ENCODE data around the gene ENDOV.

ENDOV gene

DNA sequence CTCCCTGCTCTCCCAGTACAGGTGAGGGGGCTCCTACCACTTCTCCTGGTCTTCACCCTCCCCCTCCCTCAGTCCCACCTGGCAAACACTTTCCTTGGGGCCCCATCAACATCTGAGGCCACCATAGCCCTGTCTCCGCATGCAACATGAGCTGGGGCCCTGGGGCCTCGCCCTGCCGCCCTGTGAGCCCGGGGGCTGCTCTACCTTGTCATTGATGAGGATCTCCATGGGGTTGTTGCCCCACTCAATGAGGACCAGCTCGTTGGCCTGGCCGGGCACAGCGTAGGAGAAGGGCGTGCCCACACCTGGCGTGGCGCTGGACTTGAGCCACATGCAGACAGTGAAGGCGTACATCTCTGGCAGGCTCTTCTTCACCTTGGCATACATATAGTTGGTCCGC is 58.0 kb downstream of the ENDOV start:
- DNase-seq = no peak

DNA sequence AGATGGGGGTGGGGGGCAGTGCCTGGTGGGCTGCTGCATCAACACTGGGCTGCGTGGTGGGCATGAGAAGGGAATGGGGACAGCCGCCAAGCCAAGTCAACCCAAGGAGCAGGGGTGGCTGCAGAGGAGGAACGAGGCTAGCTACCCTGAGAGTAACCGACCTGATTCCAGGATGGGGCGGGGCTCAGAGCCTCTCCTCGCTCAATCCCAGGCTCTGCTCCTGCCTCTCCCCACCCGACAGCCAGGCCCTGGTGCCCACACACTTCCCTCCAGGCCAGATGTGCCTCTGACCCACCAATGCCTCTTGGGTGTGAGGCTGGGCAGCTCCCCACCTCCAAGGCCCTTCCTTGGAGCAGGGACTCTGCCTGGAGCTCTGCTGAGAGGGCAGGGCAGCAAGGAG is 58.7 kb downstream of the ENDOV start:
- no peak for DNase-seq

DNA sequence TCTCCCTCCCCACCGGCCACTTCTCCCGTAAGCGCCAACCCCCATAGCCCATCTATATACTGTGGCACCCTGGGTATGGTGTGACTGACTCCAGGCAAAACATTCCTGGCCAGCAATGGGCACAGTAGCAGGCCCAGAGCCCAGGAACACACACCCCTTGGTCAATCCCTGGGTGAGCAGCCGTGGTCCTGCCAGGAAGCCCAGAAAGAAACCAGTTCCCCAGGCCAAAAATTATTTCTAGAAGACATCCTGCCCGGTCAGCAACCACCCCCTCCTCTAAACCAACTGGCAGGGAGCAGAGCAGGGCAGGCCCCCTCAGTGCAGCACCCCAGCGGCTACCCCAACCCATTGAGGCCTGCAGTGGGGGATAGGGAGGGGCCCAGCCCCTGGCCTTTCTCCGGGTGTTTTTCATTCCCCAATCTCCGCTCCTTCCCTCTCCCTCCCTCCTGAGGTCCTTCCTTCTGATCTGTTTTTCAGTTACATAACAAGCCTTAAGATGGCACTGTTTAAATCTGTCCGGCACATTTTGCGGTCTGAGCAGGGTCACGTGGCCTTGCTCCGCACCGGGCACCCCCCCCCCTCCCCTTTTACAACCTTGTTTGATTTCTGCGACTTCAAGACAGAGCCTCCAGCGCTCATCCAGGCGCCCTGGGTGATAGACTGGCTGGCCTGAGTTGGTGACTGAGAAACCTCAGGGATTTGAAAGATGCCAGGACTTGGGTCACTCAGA is 59.4 kb downstream of the ENDOV start:
- DNase-seq = peak; percentile 10

- no peak for DNase-seq
Observed at GRCh38 chr17:80474961-80475909, 60.3 kb downstream of the ENDOV start.

DNA sequence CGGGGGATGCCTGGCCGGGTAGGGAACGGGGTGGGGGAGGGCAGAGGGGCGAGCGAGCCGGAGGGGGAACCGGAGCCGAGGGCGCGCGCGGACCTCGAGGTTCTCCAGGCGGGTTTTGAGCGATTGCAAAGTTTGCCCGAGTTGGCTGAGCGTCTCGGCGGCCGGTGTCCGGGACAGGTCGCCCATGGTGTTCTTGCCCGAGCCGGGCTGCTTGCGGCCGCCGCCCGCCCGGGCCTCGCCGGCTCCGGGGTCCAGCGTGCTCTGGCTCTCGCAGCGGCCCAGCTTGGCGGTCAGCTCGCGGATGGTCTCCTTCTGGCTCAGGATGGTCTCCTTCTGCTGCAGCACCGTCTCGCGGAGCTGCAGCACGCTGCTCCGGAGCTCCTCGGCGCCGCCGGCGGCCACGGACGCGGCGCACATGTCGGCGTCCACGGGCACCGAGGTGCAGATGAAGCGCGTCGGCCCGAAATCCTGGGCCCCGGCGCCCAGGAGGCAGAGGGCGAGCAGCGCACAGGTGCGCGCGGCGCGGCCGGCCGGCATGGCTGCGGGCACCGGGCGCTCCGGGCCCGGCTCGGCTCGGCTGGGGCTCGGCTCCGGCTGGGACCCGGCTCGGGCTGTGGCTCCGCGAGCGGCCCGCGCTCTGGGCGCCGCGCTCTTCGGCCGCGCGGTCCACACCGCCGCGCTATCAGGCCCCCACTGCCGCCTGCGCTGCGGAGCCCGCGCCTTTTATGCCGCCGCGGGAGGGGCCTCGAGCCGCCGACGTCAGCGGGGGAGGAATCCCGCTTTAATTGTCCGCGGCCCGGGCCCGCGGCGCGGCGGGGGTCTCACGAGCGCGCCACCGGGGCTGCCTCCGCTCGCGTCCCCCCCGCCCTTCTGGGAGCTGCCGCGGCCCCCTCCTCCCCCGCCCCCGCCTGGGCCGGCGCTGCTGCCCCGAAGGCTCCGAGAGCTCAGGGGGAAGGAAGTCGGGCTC is 61.2 kb downstream of the ENDOV start, which contains the start of gene NPTX1:
NPTX1 (minus strand) TSS at position 698 of the 967 bp plus-strand sequence; CDS start at position 537, 161 bp downstream.
- no peak for DNase-seq

GRCh38 chr17:80476877-80477646 is 62.1 kb downstream of the ENDOV start:
- DNase-seq = peak; percentile 27

DNA sequence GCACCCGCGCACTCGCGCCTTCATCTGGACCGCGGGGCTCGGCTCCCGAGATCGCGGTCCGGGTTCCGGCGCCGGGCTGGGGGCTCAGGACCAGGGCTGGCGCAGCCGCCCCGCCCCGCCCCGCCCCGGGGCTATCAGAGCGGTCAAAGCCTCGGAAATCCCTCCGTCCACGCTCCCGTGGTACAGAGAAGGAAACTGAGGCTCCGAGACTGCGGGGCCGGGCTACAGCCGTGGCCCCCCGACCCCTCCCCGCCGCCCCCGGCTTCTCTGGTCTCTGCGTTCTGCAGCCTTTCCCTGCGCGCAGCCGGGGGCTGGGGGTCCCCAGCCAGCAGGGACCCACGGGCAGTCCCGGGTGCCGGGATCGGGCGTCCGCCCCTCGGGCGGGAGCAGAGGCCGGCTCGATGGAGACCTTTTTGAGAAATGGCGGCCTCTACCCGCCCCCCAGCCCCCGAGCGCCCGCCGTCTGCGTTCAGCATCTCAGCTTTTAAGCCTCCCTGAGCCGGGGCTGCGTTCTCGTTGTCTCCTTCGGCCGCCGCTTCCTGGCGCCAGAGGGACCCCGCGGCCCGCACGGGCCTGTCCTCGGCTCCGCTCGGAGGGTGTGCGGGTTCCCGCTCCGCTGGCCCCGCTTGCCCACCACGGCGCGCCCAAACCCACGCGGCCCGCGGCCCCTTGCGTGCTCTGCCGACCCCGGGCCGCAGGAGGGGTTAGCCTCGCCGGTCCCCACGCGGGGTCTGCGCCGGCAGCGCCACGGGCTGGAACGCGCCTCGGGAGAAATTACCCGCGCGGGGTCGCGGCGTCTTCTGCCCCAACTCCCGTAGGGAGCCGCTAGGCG is 62.9 kb downstream of the ENDOV start:
- no peak for DNase-seq

DNA sequence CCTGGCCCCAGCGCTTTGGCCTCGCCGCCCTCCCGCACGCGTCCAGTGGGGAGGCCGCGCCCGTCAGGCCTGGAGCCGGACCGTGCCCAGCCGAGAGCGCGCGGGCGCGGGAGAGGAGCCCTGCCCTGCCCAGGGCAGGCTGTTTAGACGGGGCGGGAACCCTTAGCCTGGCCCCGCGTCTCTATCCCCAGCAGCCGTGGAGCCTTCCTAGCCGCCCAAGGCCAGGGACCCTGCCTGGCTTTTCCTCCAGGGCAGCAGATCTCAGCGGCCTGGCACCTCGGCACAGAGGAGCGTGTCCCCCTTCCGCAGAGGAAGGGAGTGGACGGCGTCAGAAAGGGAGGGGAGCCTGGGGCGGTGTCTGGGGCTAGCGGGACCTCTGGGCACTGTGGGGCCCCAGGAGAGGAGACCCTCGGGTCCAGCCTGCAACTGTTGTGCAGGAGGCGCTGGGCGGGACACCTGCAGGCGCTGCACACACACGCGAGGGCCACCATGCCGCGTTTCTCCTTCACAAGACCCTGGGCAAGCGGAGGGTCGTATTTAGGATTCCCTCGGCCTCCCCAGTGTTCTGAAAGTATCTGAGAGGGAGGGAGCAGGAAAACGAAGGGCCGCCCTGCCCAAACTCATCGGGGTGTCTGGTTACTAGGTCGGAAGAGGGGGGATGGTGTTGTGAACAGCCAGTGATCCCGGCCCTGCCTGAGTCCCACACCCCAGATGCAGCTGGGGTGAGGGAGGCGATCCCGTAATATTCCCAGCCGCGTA is 63.7 kb downstream of the ENDOV start:
- no peak for DNase-seq

DNA sequence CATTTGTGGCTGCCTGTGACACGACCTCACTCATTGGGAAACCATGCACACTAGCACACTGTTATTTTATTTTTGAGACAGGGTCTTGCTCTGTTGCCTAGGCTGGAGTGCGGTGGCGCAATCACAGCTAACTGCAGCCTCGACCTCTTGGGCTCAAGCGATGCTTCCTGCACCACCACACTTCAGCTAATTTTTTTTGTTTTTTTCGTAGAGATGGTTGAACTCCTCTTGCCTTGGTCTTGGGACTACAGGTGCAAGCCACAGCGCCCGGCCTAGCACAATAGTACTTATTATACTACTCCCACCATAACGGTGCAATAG is 64.2 kb downstream of the ENDOV start:
- no peak for DNase-seq

GRCh38 chr17:80480248-80480647 is 65.3 kb downstream of the ENDOV start:
- no peak for DNase-seq

- no peak for DNase-seq
Observed at GRCh38 chr17:80481284-80482057, 66.5 kb downstream of the ENDOV start.

DNA sequence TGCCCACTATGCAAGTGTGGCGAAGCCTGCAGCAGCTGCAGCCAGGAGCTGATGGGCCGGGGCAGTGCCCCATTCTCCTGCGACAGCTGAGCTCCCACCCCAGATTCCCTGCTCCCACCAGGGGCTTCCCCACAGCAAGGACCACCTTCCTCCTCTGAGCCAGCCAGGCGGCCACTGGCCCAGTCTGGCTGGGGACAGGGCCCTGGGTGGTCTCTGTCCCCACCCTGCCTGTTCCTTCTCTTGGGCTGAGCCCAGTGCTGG is 67.0 kb downstream of the ENDOV start:
- DNase-seq = no peak

- DNase-seq = no peak
Observed at GRCh38 chr17:80482555-80483308, 67.8 kb downstream of the ENDOV start.

GRCh38 chr17:80485846-80486245 is 70.9 kb downstream of the ENDOV start:
- no peak for DNase-seq

- no peak for DNase-seq
Observed at GRCh38 chr17:80486692-80487091, 71.7 kb downstream of the ENDOV start.

DNA sequence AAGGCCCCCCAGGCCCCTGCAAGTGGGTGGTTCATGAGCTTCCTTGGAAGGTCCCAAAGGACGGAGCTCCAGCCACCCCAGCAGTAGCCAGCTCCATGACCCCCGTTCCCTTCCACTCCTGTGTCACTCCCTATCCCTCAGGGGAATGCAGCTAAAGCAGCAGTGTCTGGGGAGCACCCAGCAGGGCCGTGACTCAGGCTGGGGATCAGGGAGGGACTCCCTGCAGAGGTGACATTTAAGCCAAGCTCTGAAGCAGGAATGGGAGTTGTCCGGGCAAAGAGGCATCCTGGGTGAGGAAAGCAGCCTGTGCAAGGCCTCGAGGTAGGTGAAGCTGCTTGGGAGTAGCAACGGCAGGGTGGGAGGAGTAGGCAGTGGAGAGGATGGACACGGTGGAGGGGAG is 72.5 kb downstream of the ENDOV start:
- no peak for DNase-seq

Data from DMS79 (cell line).